Motor neuron (in vitro differentiated cells): ENCODE measurements around the gene TTLL11. TPM values are rescaled to one million over a fixed set of nuclear protein-coding genes. Genes with fewer than 3 reads are reported as not detected.

Experiments
- ATAC-seq, 8 experiments: fragments of 200-7000 bp; cut with Tn5 transposase; replicated peaks in 6 of 8; 2 replicates each; pipeline ENCODE4 v1.8.0; 2021; ENCODE audit warnings: mild to moderate bottlenecking in 8 of 8, moderate library complexity in 8 of 8
- H3K27ac ChIP-seq, 2 donors: fragments of 250-450 bp; sonication (Bioruptor Pico); 2 replicates each; pipeline ENCODE4 v1.9.0; 2021; ENCODE audit warnings: antibody characterized with exemption in 2 of 2, mild to moderate bottlenecking in 2 of 2, moderate library complexity in 1 of 2
- H3K4me1 ChIP-seq, 2 donors: fragments of 250-450 bp; sonication (Bioruptor Pico); replicated peaks in 1 of 2; 2 replicates each; pipeline ENCODE4 v1.6.1; 2021; ENCODE audit warnings: antibody characterized with exemption in 2 of 2, mild to moderate bottlenecking in 2 of 2, moderate library complexity in 1 of 2
- H3K4me3 ChIP-seq, 5 donors: fragments of 250-450 bp; sonication (Bioruptor Pico); 2 replicates each; pipeline ENCODE4 v1.9.0; 2021; ENCODE audit warnings: antibody characterized with exemption in 5 of 5, mild to moderate bottlenecking in 5 of 5, moderate library complexity in 4 of 5
- WGBS, 10 experiments: fragments of 450-650 bp; shearing (Covaris generic); methylation state at CpG; one replicate each; pipeline ENCODE4 v1.0.0; 2022; 5-methylcytosine and 5-hydroxymethylcytosine counted together
- in situ Hi-C, 9 experiments: fragments of 400-800 bp; cut with MboI; loops; one replicate each; pipeline ENCODE4 v1.15.0; 2021; ENCODE audit warnings: low sequenced_read_pairs in 9 of 9, low pct_unique_long_range_greater_than_20kb in 2 of 9; ENCODE audit not compliant: unreplicated experiment in 9 of 9
- total RNA-seq, 8 experiments: library from RNA; unstranded; fragments of 300-600 nt; gene quantifications; 2 replicates each; pipeline versions ENCODE4 v1.2.3 to v1.2.4, GENCODE V29; 2022

Gene TTLL11
- total RNA-seq, 8 experiments from 2014 or later = 5.7 to 16.9 (median 11.2) TPM

GRCh38 chr9:121841771-121842611 lies 251.1 kb downstream of the TTLL11 start:
- ATAC-seq = peak in 4 of 8 experiments; percentile 47 to 76 (median 60)
- 40 to 100% (median 90%) methylated on average over 1 to 5 of the region's 10 CpGs; no CpG with 5 or more reads in 3 of the 10 experiments for WGBS, 10 experiments
- H3K4me1 ChIP-seq = peaks cover 28 to 51% of the 10 kb centered on the region in 2 donors
- in situ Hi-C loops = no loop called here
- H3K4me3 ChIP-seq = no peak overlapping the region
- H3K27ac ChIP-seq = no peak overlapping the region

GRCh38 chr9:121840838-121841760 lies 252.0 kb downstream of the TTLL11 start:
- H3K4me1 ChIP-seq = peaks cover 32 to 58% of the 10 kb centered on the region in 2 donors
- no peak for ATAC-seq
- H3K4me3 ChIP-seq = no peak overlapping the region
- 20 to 100% (median 94%) methylated on average over 1 to 10 of the region's 20 CpGs; no CpG with 5 or more reads in 3 of the 10 experiments for WGBS, 10 experiments
- H3K27ac ChIP-seq = no peak overlapping the region
- in situ Hi-C loops = no loop called here

- in situ Hi-C loops = no loop called here
- Histone ChIP-seq H3K4me3 (no peak overlapping the region), H3K27ac (no peak overlapping the region), H3K4me1 (peaks cover 42 to 70% of the 10 kb centered on the region in 2 donors)
- WGBS, 10 experiments = 58 to 100% (median 85%) methylated on average over 1 to 12 of the region's 16 CpGs; no CpG with 5 or more reads in 1 of the 10 experiments
- ATAC-seq = no peak
Observed at GRCh38 chr9:121839726-121840500, 253.2 kb downstream of the TTLL11 start.

- H3K4me1 ChIP-seq = peaks cover 44 to 72% of the 10 kb centered on the region in 2 donors
- WGBS, 10 experiments = 79 to 100% (median 86%) methylated on average over 1 to 19 of the region's 23 CpGs; no CpG with 5 or more reads in 1 of the 10 experiments
- ATAC-seq = peak in 1 of 8 experiments; percentile 7
- no peak overlapping the region for H3K27ac ChIP-seq
- in situ Hi-C loops = no loop called here
- H3K4me3 ChIP-seq = no peak overlapping the region
Observed at GRCh38 chr9:121838746-121839669, 254.1 kb downstream of the TTLL11 start.

- Histone ChIP-seq H3K4me1 (peaks cover 49 to 70% of the 10 kb centered on the region in 2 donors), H3K27ac (peak overlapping the region in 1 of 2 donors; percentile 56), H3K4me3 (no peak overlapping the region)
- in situ Hi-C loops = no loop called here
- peak in 7 of 8 experiments; percentile 15 to 93 (median 43) for ATAC-seq
- WGBS, 10 experiments = 8 to 58% (median 43%) methylated on average over 2 to 8 of the region's 9 CpGs; no CpG with 5 or more reads in 2 of the 10 experiments
Observed at GRCh38 chr9:121837113-121837961, 255.8 kb downstream of the TTLL11 start.

GRCh38 chr9:121836366-121836885 lies 256.7 kb downstream of the TTLL11 start:
- peaks cover 49 to 63% of the 10 kb centered on the region in 2 donors for H3K4me1 ChIP-seq
- ATAC-seq = peak in 2 of 8 experiments; percentile 1 to 35
- H3K4me3 ChIP-seq = no peak overlapping the region
- WGBS, 10 experiments = 17 to 100% (median 78%) methylated on average over 1 to 3 of the region's 3 CpGs; no CpG with 5 or more reads in 3 of the 10 experiments
- in situ Hi-C loops = no loop called here
- H3K27ac ChIP-seq = peak overlapping the region in 1 of 2 donors; percentile 57

- 37 to 100% (median 80%) methylated on average over 1 to 5 of the region's 5 CpGs; no CpG with 5 or more reads in 1 of the 10 experiments for WGBS, 10 experiments
- H3K27ac ChIP-seq = peak overlapping the region; percentile 45 to 57
- peaks cover 49 to 61% of the 10 kb centered on the region in 2 donors for H3K4me1 ChIP-seq
- no peak overlapping the region for H3K4me3 ChIP-seq
- in situ Hi-C loops = no loop called here
- ATAC-seq = peak in 5 of 8 experiments; percentile 79 to 92 (median 86)
Observed at GRCh38 chr9:121835587-121836365, 257.3 kb downstream of the TTLL11 start.

GRCh38 chr9:121833061-121833460 lies 260.0 kb downstream of the TTLL11 start:
- peaks cover 35 to 39% of the 10 kb centered on the region in 2 donors for H3K4me1 ChIP-seq

GRCh38 chr9:121831869-121832268 lies 261.2 kb downstream of the TTLL11 start:
- ATAC-seq = peak in 2 of 8 experiments; percentile 62 to 77
- Histone ChIP-seq H3K27ac (no peak overlapping the region), H3K4me3 (no peak overlapping the region), H3K4me1 (peaks cover 32 to 37% of the 10 kb centered on the region in 2 donors)
- WGBS, 10 experiments = 83 to 100% (median 95%) methylated on average over 2 to 3 of the region's 3 CpGs; no CpG with 5 or more reads in 7 of the 10 experiments
- in situ Hi-C loops = no loop called here

More at GRCh38 chr9:121833061-121833460, 260.0 kb downstream of the TTLL11 start:
- in situ Hi-C loops = no loop called here
- no peak overlapping the region for H3K4me3 ChIP-seq
- no peak for ATAC-seq
- WGBS, 10 experiments = 67 to 100% (median 92%) methylated on average over 1 to 7 of the region's 9 CpGs; no CpG with 5 or more reads in 4 of the 10 experiments
- H3K27ac ChIP-seq = no peak overlapping the region
